ENCODE measurements around the gene PNPLA2. TPM values are rescaled to one million over a fixed set of nuclear protein-coding genes. Genes with fewer than 3 reads are reported as not detected.

Gene PNPLA2
- total RNA-seq, 1 donor = 28.5 TPM

DNA sequence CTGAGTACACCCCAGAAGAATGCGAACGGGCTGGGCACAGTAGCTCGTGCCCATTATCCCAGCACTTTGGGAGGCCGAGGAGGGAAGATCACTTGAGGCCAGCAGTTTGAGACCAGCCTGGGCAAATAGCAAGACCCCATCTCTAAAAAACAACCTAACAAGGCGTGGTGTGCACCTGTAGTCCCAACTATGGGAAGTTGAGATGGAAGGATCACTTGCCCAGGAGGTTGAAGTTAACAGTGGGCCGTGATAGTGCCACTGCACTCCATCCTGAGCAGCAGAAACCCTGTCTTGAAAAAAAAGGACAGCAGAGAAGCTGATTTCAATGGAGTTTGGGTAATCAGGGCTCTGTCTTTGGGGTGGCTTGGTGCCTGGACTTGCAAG lies 5.7 kb upstream of the PNPLA2 start:
- no peak overlapping the region for H3K4me3 ChIP-seq (ENCODE audit: low read depth, low read length)
- DNase-seq (ENCODE audit: low read depth) = no peak
- TF ChIP-seq, protein P1, sequence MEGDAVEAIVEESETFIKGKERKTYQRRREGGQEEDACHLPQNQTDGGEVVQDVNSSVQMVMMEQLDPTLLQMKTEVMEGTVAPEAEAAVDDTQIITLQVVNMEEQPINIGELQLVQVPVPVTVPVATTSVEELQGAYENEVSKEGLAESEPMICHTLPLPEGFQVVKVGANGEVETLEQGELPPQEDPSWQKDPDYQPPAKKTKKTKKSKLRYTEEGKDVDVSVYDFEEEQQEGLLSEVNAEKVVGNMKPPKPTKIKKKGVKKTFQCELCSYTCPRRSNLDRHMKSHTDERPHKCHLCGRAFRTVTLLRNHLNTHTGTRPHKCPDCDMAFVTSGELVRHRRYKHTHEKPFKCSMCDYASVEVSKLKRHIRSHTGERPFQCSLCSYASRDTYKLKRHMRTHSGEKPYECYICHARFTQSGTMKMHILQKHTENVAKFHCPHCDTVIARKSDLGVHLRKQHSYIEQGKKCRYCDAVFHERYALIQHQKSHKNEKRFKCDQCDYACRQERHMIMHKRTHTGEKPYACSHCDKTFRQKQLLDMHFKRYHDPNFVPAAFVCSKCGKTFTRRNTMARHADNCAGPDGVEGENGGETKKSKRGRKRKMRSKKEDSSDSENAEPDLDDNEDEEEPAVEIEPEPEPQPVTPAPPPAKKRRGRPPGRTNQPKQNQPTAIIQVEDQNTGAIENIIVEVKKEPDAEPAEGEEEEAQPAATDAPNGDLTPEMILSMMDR (IDR thresholded peaks at IDR 0.05; ENCODE audit: insufficient read depth, low read depth, low read length) = no peak

DNA sequence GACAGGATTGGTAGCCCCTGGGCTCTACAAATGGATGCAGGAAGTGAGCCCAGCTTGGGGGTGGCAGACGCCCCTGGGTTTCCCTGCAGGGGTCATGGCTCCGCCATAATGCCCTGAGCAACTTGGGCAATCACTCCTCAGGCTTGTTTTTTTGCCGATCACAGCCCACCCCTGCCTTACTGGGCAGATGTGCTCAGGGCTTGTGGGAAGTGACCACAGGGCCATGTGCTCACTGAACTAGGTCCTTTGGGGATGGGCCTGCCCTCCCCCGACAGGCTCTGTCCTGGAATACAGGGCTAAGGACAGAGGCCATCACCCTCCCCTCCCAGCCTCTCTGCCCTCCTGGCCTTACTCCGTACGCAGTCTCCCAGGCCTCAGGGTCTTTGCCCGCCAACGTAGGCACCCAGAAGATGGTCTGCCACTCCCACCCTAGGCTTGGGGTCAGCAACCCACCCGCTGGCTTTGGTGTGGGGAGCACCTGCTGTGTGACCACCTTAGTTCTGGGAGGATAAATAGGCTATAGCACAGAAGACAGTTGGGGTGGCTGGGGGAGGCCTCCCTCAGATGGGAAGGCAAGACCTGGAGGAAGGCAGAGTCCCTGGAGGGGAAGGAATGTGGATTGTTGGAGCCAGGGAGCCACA lies 5.1 kb upstream of the PNPLA2 start:
- no peak for DNase-seq (ENCODE audit: low read depth)
- no peak overlapping the region for H3K4me3 ChIP-seq (ENCODE audit: low read depth, low read length)
- TF ChIP-seq, protein P1 (IDR thresholded peaks at IDR 0.05; ENCODE audit: insufficient read depth, low read depth, low read length) = no peak

DNA sequence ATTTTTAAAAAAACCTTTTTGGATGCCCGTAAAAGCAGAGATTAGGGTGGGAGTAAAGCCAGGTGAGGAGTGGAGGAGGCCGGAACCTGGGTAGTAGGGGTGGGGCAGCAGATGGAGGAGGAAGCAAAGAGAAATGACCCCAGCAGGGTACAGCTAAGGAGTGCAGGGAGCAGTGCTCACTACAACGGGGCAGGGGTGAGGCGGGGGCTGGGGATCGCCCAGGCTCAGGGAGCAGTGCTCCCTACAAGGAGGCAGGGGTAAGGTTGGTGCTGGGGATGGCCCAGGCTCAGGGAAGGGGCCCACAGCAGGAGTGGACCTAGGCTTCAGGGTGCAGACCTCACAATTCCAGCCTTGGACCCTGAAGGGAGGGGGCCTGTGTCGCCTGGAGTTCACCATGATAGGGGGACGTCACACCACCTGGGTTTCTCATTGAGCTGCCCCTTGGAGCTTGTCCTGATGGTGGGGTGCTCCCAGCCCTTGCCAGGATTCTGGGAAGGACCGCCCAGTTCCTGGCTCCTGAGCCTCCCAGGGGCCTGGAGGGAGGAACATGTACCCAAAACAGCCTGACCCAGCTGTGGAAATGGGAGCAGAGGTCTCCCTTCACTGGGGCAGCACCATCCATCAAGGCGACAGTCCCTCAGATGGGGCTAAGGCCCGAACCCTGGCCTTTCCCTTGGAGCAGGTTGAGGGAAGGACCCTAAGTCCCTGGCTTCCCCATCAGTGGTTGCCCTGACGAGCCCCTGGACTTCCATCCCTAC lies 2.9 kb upstream of the PNPLA2 start:
- no peak for DNase-seq (ENCODE audit: low read depth)
- TF ChIP-seq, protein P1 (IDR thresholded peaks at IDR 0.05; ENCODE audit: insufficient read depth, low read depth, low read length) = no peak
- H3K4me3 ChIP-seq (ENCODE audit: low read depth, low read length) = no peak overlapping the region

DNA sequence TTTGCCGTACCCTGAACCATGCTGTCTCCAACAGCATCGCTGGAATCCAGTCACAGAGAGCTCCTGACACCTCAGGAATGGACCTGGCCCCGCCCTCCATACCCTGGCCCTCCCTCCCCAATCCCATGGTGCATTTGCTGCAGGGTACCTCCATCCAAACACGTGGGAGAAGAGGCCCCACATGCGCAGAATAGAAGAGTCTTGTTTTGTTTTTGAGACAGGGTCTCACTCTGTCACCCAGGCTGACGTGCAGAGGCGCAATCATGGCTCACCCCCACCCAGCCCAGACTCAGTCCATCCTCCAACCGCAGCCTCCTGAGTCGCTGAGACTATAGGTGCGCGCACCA lies 2.3 kb upstream of the PNPLA2 start:
- H3K4me3 ChIP-seq (ENCODE audit: low read depth, low read length) = no peak overlapping the region
- TF ChIP-seq, protein P1 (IDR thresholded peaks at IDR 0.05; ENCODE audit: insufficient read depth, low read depth, low read length) = no peak
- no peak for DNase-seq (ENCODE audit: low read depth)

DNA sequence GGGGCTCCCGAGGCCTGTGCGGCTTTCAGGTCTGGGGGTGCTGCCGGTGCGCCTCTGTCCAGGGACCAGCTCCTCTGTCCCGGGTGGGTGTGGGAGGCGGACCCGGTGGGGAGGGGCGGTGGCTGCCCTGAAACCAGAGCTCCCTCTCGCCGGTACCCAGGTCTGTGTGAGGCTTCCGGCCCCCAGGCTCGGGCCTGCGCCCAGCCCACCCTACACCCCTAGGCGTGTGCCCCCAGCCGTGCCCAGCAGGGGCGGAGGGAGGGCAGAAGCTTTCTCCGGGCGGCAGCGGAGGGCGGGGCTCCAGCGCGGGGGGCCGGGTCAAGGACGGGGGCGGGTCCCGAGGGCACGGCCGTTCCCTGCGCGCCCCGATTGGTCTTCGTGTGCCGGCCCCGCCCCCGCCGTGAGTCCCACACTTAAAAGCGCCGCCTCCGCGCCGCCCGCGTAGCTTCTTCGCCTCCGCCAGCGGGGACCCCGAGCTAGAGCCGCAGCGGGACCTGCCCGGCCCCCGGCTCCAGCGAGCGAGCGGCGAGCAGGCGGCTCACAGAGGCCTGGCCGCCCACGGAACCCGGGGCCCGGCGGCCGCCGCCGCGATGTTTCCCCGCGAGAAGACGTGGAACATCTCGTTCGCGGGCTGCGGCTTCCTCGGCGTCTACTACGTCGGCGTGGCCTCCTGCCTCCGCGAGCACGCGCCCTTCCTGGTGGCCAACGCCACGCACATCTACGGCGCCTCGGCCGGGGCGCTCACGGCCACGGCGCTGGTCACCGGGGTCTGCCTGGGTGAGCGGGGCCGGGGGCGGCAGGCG lies 616 bp downstream of the PNPLA2 start:
- TF ChIP-seq, protein P1 (IDR thresholded peaks at IDR 0.05; ENCODE audit: insufficient read depth, low read depth, low read length) = no peak
- peak overlapping the region; percentile 70 for H3K4me3 ChIP-seq (ENCODE audit: low read depth, low read length)
- DNase-seq (ENCODE audit: low read depth) = peak; percentile 85

DNA sequence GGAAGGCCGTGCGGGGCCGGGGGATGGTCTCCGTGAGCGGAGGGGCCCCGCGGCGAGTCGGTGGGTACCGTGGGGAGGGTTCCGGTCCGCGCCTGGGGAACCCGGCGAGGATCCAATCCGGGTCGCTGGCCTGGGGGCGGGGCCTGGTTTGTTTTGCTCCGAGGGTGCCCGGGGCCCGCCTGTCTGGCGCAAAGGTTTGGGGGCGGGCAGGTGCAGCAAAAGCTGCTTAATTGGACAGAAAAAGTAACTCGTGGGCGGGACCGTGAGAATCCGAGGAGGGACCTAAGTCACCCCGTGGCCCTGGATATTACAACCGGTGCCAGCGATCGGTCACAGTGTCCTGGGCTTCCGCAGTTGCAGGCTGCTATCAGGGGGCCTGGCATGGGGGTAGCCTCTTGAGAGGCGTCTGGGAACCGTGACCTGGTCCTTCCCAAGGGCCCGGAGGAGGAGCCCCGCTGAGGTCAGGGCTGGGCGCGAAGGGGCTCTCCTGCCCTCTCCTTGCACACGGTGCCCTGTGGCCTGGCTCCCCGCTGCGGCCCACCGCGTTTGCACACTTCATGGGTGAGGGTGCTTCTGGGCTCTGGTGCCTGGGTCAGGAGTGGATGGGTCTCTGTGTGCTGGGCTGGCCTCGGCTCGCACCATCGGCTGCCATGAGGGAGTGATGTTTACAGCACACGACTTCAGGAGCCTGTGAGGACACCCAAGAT lies 1.4 kb downstream of the PNPLA2 start:
- peak; percentile 78 for DNase-seq (ENCODE audit: low read depth)
- H3K4me3 ChIP-seq (ENCODE audit: low read depth, low read length) = peak overlapping the region; percentile 70
- TF ChIP-seq, protein P1 (IDR thresholded peaks at IDR 0.05; ENCODE audit: insufficient read depth, low read depth, low read length) = no peak
